Fibroblast of lung (primary cell): ENCODE data around the gene CHD6. TPM values are rescaled to one million over a fixed set of nuclear protein-coding genes. Genes with fewer than 3 reads are reported as not detected.

Experiments
- DNase-seq, 2 donors: peaks; one replicate each; pipeline versions ENCODE4 v3.0.0 to v3.0.0-alpha.2; 2010; ENCODE audit warnings: low read depth in 2 of 2
- H2AFZ ChIP-seq: 2 replicates; pipeline ENCODE4 v1.5.1; 2012; ENCODE audit warnings: low read length, control low read depth, inconsistent platforms
- H3K27ac ChIP-seq: 2 replicates; pipeline ENCODE4 v1.5.1; 2011; ENCODE audit warnings: low read length, control low read depth; ENCODE audit not compliant: insufficient read depth
- H3K27me3 ChIP-seq: 2 replicates; pipeline ENCODE4 v1.5.1; 2011; ENCODE audit warnings: mild to moderate bottlenecking, low read length; ENCODE audit not compliant: control insufficient read depth, insufficient read depth
- H3K36me3 ChIP-seq: 2 replicates; pipeline ENCODE4 v1.5.1; 2011; ENCODE audit warnings: low read length; ENCODE audit not compliant: control insufficient read depth, insufficient read depth
- H3K4me1 ChIP-seq: 2 replicates; pipeline ENCODE4 v1.5.1; 2011; ENCODE audit warnings: low read length; ENCODE audit not compliant: control insufficient read depth, insufficient read depth; ENCODE audit errors: extremely low read depth
- H3K4me2 ChIP-seq: 2 replicates; pipeline ENCODE4 v1.5.1; 2011; ENCODE audit warnings: low read length, control low read depth; ENCODE audit not compliant: insufficient read depth; ENCODE audit errors: extremely low read depth
- H3K4me3 ChIP-seq, 4 experiments: fragments of 200-600 bp in 1 of 4; sonication (generic) in 1 of 4; replicated peaks in 1 of 4; 2 replicates each; pipeline ENCODE4 v1.5.1; 2011 to 2016; ENCODE audit warnings: low read length in 4 of 4, low read depth in 3 of 4, mild to moderate bottlenecking in 3 of 4, control low read depth in 2 of 4, inconsistent platforms in 1 of 4, mixed read lengths in 1 of 4; ENCODE audit not compliant: insufficient read depth in 1 of 4; ENCODE audit errors: control extremely low read depth in 1 of 4
- H3K79me2 ChIP-seq: 2 replicates; pipeline ENCODE4 v1.5.1; 2012; ENCODE audit warnings: mild to moderate bottlenecking, low read length, inconsistent platforms; ENCODE audit not compliant: control insufficient read depth, insufficient read depth
- H3K9ac ChIP-seq: 2 replicates; pipeline ENCODE4 v1.5.1; 2011; ENCODE audit warnings: mild to moderate bottlenecking, low read length, control low read depth; ENCODE audit not compliant: insufficient read depth
- H3K9me3 ChIP-seq: 2 replicates; pipeline ENCODE4 v1.5.1; 2012; ENCODE audit warnings: low read depth, low read length; ENCODE audit not compliant: control insufficient read depth, insufficient read depth
- H4K20me1 ChIP-seq: 2 replicates; pipeline ENCODE4 v1.5.1; 2011; ENCODE audit warnings: low read length; ENCODE audit not compliant: control insufficient read depth, insufficient read depth; ENCODE audit errors: extremely low read depth
- CTCF ChIP-seq, 2 donors: IDR thresholded peaks in 1 of 2; conservative IDR thresholded peaks in 1 of 2; 1 replicate in 1 of 2; 2 replicates in 1 of 2; pipeline ENCODE4 v1.5.1; 2011 to 2012; ENCODE audit warnings: low read length in 2 of 2, control low read depth in 1 of 2, inconsistent platforms in 1 of 2, low read depth in 1 of 2, mild to moderate bottlenecking in 1 of 2
- EZH2 ChIP-seq: IDR thresholded peaks from 2 replicates; pipeline ENCODE4 v1.5.1; 2012; ENCODE audit warnings: low read length, control low read depth, mild to moderate bottlenecking; ENCODE audit errors: missing control alignments
- polyA plus RNA-seq, 2 donors: library from polyadenylated mRNA; depleted of rRNA in 1 of 2; stranded (reverse) in 1 of 2; unstranded in 1 of 2; fragments of >200 nt; gene quantifications; 2 replicates each; pipeline ENCODE4 v1.2.1, GENCODE V29; 2011 to 2012; ENCODE audit warnings: missing spikeins in 1 of 2
- total RNA-seq: library from RNA; depleted of rRNA; stranded (reverse); fragments of >200 nt; gene quantifications from 2 replicates; pipeline ENCODE4 v1.2.1, GENCODE V29; 2014

The CHD6 gene
- total and polyA plus RNA-seq, 2 donors (not counting 1 experiment from before 2014, with no cell fraction given), result 13.4 to 25.9 TPM

GRCh38 chr20:41412324-41413120 is 205.7 kb downstream of the CHD6 start:
- no peak for DNase-seq
- Histone ChIP-seq H3K27ac (peak overlapping the region; percentile 31), H4K20me1 (no peaks in the 10 kb centered on the region), H3K9ac (no peak overlapping the region), H3K79me2 (no peaks in the 10 kb centered on the region), H2AFZ (no peak overlapping the region), H3K4me2 (no peak overlapping the region), H3K4me1 (no peaks in the 10 kb centered on the region), H3K4me3 (no peak overlapping the region), H3K9me3 (no peaks in the 10 kb centered on the region), H3K27me3 (no peaks in the 10 kb centered on the region), H3K36me3 (peaks cover 9% of the 10 kb centered on the region)
- TF ChIP-seq EZH2 (no peak), CTCF (conservative IDR thresholded peaks at IDR 0.05 in 1 of 2, IDR thresholded peaks at IDR 0.05 in 1 of 2; ENCODE audit: low read depth in 1 of 2, low read length in 2 of 2) (no peak)

- peak; percentile 21 to 67 for DNase-seq
- no peak overlapping the region for H3K4me3 ChIP-seq
- H3K79me2 ChIP-seq, result no peaks in the 10 kb centered on the region
- no peaks in the 10 kb centered on the region for H3K27me3 ChIP-seq
- H4K20me1 ChIP-seq, result no peaks in the 10 kb centered on the region
- H3K9me3 ChIP-seq, result no peaks in the 10 kb centered on the region
- no peak overlapping the region for H2AFZ ChIP-seq
- no peak overlapping the region for H3K4me2 ChIP-seq
- H3K4me1 ChIP-seq, result no peaks in the 10 kb centered on the region
- peaks cover 9% of the 10 kb centered on the region for H3K36me3 ChIP-seq
- no peak overlapping the region for H3K9ac ChIP-seq
- peak overlapping the region; percentile 31 for H3K27ac ChIP-seq
- peak; percentile 23 to 46 for TF ChIP-seq CTCF (conservative IDR thresholded peaks at IDR 0.05 in 1 of 2, IDR thresholded peaks at IDR 0.05 in 1 of 2; ENCODE audit: low read depth in 1 of 2, low read length in 2 of 2)
- no peak for TF ChIP-seq EZH2
These were observed 206.8 kb downstream of the CHD6 start for GRCh38 chr20:41411391-41411847.

- H3K4me1 ChIP-seq, result no peaks in the 10 kb centered on the region
- H3K36me3 ChIP-seq, result peaks cover 7% of the 10 kb centered on the region
- no peaks in the 10 kb centered on the region for H3K27me3 ChIP-seq
- no peaks in the 10 kb centered on the region for H3K9me3 ChIP-seq
- no peak for TF ChIP-seq EZH2
- no peak for TF ChIP-seq CTCF (conservative IDR thresholded peaks at IDR 0.05 in 1 of 2, IDR thresholded peaks at IDR 0.05 in 1 of 2; ENCODE audit: low read depth in 1 of 2, low read length in 2 of 2)
- H3K9ac ChIP-seq, result no peak overlapping the region
- no peak overlapping the region for H3K4me2 ChIP-seq
- DNase-seq, result peak in 1 of 2 donors; percentile 15
- no peaks in the 10 kb centered on the region for H4K20me1 ChIP-seq
- no peak overlapping the region for H2AFZ ChIP-seq
- no peaks in the 10 kb centered on the region for H3K79me2 ChIP-seq
- no peak overlapping the region for H3K27ac ChIP-seq
- no peak overlapping the region for H3K4me3 ChIP-seq
These were observed 209.2 kb downstream of the CHD6 start for GRCh38 chr20:41408986-41409385.
